KG1 (cell line): ENCODE results near the gene SHROOM3.

Source experiments
- DNase-seq: peaks from one replicate; lab custom pipeline; 2025; lab: John Stamatoyannopoulos, UW

SHROOM3 gene

DNA sequence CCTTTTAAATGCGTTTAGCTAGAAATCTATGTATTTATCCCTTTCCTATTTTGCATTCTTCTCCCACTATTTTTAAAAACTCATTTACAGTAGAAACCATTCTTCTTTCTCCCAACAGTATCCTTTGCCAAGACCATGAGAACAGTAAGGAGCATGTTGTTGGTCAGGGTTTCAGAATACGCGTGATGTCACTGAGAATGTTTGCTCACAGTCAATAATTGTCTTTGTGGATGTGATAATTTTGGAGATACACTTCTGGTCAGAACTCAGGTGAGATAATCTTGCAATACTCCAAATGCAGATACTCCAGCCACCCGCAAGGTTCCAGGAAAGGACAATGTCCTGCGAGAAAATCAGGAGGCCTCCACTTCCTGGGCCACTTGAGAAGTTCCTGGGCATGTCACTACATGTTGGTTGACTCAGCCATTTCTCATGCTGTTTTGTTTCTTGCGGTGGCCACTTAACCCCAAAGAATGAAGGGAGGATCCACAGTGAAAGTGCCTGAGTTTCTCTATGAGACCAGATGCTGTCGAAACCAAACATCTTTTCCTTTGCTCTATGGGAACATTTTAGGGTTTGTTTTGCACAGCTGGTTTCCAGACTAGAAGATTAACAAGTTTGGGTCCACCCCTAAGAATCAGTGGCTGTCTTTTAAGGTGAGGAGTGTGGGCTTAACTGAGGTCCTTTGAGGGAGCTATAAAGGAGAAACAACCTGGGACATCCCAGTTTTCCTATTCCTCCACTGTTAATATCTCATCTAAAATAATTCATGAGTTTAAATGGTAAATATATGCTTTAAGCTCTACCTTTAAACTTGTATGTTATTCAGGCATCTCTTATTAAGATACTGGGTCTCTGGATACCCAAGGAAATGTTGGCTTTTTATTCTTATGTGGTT, 346.9 kb downstream of the SHROOM3 start:
- no peak for DNase-seq

DNA sequence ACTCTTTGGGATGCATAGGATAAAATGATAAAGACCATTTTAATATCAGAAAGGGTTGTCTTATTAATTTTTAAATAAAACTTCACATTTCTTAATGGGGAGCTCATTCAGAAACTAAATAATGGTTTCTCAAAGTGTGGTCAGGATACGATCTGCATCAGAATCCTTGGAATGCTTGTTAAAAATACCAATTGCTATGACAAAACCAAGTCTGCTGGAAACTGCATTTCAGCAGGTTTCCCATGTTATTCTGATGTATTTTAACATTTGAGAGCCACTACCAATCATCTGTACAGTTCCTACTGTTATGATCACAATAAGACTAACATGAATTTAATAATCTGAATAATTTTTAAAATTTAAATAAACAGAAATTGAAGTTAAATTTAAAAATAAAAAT, 347.8 kb downstream of the SHROOM3 start:
- no peak for DNase-seq

DNA sequence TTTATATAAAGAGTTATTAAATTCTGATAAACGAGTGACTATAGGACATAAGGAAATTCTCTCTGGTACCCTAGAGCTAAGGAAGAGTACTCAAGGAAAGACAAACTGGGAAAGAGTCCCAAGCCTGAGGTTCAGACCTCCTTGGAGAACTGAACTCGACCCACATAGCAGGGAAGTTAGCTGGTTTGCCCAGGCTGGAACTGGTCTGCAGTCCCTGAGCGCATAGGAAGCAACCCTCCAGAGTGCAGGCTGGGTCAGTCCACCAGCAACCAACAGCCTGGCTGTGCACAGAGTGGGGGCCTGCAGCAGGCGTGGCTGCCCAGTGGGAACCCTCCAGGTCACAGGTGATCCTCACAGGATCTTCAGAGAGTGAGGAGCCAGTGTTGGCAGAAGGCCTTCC, 348.8 kb downstream of the SHROOM3 start:
- no peak for DNase-seq

DNA sequence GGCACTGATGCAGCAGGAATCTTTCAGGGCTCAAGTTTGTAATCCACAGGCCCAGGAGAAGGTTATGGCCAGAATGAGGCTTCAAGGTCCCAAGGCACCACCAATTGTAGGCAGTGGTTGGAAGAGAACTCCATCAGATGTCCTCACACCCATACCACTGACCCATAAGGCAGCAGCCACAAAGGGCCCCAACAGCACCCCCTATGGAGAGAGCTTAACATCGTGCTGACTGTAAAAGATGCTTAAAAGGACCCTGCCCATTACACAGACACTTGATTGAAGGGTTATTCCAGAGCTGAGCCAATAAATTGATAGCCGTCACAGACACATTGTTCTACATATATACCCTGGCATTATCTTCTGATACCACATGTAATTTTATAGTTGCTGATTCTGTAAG, 349.2 kb downstream of the SHROOM3 start:
- DNase-seq = no peak

DNA sequence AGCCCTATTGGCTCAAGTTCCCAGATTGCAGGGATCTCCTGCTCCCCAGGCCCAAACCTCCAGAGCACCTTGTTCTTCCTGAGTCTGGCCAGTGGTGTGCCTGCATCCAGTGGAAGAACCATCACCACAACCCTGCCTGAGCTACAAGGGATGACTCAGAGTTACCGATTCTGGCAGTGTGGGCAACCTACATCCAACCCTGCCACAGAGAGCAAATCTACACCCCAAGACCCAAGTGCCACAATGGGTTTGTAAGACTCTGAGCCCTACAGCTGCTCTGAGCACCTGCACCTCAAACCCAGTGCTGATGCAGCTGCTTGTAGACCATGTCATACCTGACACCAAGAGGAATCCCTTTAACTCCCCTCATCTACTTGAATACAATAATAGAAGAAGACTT, 352.9 kb downstream of the SHROOM3 start:
- no peak for DNase-seq

DNA sequence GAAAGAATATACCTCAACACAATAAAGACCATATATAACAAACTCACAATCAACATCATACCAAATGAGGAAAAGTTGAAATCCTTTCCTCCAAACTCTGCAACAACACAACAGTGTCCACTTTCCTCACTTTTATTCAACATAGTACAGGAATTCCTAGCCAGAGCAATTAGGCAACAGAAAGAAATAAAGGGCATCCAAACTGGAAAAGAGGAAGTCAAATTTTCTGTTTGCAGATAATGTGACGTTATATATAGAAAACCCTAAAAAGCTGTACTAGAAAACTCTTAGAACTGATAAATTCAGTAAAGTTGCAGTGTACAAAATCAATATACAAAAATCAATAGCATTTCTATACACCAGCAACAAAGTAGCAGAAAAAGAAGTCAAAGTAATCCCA, 355.3 kb downstream of the SHROOM3 start:
- no peak for DNase-seq

DNA sequence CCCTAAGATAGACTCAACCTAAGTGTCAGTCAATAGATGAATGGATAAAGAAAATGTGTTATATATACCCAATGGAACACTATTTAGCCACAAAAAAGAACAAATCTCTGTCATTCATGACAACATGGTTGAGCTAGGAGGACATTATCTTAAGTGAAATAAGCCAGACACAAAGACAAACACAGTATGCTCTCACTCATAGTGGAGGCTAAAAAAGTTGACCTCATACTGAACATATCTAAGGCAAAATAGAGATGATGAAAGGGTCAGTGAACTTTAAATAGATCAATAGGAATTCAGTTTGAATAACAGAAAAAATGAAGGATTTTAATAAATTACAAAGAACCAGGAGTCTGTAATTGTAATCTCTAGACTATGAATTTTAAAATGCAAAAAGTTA, 356.4 kb downstream of the SHROOM3 start:
- DNase-seq = no peak

DNA sequence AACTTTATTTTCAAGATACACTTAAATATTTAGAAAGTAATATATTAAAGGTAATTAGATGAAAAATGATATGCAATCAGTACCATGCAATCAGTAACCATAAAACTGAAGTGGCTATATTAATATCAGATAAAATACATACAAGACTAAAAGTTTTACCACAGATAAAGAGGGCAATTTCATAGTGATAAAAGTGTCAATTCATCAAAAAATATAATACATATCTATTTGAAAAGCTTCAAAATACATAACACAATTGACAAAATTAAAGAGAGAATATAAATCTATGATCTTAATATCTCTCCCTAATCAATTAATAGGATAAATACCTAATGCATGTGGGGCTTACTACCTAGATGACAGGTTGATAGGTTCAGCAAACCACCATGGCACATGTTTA, 357.4 kb downstream of the SHROOM3 start:
- no peak for DNase-seq

DNA sequence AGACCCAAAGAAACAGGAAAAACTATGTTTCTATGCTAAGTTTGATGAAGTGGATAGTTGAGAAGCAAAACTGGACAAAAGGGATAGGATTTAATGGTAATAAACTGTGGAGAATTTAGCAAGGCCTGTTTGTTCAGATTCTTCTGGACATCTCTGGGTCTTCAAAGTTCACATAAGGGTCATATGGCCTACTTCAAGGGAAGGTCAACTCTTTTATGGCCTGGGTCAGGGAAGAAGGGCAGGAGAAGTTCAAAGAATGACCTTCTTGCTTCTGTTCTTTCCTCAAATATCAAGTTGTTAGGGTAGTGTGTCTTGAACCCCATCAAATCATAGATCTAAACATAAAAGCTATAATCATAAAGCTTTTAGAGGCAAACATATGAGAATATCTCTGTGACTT, 360.2 kb downstream of the SHROOM3 start:
- no peak for DNase-seq

DNA sequence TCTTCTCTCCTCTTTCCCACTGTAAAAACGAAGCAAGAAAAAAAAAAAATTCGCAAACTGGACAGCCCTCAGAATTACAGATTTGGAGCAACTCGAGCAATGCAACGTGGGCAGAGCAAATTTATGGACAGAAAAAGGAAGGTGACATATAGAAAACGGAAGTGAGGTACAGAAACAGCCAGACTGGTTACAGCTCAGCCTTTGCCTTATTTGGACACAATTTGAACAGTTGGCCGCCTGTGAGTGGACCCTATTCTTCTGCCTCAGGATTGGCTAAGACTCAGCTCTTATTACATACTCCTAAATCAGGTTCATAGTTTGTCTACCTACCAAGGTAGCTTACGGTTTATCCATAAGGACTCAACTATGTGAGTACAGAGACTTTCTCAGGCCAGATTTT, 364.1 kb downstream of the SHROOM3 start:
- DNase-seq = no peak

DNA sequence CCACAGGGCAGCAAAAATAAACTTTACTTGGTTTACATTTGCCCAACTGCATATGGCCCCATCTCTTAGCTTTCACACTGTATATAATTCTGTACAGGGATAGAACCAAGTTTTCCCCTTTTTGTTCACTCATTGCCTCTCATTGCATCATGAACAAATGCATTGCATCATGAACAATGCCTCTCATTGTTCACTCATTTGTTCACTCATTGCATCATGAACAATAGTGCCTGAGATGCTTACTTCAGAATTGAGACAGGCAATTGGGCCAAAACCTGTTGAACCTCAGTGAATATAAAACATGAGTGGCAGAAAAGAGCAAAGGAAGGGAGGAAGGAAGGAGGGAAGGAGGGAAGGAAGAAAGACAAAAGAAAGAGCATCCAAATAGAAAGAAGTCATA, 364.7 kb downstream of the SHROOM3 start:
- no peak for DNase-seq

DNA sequence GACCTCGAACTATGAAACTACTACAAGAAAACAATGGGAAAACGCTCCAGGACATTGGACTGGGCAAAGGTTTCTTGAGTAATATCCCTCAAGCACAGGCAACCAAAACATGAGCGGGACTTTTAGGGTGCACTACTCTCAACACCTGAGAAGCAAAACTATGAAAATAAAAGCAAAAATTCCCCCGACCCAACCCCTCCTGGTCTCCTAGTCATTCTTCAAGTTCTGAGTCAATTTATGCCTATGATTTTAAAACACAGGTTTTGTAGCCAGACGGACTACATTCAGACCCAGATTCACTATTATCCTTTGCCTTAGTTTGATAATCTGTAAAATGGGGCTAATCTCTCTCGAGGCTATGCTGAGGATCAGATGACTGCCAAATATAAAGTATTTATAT, 365.9 kb downstream of the SHROOM3 start:
- DNase-seq = no peak

DNA sequence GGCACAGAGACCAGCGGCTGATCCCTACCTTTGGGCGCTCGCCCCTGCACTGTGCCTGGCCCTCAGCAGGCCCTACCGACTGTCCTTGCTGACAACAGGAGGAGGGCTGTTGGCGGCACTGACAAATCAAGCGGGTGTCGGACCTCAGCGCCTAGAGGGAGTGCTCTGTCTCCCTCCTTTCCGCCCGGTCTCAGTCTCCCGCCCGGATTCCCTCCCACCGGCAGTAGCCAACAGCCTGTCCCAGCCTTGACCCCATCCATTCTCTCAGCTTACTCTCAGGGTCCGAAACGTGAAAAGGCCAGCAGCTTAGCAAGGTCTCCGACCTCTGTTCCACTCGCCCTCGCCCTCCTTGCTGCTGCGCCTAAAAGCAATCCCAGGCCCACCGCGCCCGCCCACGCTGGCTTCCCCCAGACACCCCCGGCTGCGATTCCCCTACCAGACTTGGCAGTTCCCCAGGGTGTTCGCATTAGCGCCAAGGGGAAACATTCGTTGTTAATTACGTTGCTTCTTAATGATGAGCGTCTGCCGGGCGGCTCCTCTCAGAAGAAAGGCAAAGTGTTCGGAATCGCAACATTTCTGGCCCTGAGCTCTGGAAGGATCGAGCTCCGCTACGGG, 366.7 kb downstream of the SHROOM3 start:
- no peak for DNase-seq

DNA sequence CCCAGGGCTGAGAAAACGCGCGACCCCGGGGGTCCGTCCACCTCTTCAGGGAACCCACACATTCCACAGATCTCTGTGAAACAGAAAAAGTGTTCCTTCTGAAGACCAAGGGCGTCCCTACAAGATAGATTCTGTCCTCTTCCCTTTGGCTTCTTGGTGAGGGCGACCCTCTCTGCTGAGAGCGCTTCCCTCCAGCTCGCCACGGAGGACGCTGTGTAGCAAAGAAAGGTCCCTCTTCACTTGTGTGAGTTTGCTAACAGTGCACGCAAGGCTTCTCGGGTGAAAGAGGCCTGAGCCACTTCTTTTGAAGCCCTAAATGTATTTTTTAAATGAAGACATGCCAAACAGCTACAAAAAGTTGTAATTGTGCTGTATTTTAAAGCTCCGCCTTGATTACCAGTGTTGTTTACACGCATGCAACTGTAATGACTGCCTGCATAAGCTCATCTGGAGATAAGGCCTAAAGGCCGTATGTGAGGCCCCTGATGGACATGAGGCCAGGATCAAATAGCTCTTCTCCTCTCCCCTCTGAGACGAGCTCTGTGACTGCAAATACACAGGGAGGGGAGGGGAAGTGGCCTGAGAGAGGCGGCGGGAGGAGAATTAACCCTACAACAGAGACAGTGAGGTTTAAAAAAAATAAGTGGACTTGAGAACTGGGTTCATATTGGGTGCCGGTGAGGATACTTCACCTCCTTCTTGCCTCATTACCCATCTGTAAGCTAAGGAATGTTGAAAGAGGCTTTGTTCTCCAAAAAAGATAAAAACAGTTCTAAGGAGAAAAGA, 367.4 kb downstream of the SHROOM3 start:
- no peak for DNase-seq

DNA sequence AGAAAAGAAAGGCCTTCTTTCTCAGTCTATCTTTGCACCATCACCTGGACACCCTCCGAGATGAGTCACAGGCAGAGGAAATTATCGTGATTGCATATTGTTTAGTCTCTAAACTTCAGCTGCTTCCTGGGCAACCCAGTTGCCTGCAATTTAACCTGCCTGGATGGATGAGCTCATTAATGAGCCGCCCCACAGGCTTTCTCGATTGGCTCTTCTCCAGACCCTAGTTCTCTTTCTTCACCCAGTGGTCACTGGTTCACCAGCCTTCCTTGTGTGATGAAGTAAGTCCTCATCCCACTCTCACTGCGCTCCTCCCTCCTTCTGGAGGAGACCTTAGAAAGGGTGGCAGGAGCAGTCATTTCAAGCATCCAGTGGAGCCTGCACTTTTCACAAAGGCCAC, 368.5 kb downstream of the SHROOM3 start:
- DNase-seq = no peak

DNA sequence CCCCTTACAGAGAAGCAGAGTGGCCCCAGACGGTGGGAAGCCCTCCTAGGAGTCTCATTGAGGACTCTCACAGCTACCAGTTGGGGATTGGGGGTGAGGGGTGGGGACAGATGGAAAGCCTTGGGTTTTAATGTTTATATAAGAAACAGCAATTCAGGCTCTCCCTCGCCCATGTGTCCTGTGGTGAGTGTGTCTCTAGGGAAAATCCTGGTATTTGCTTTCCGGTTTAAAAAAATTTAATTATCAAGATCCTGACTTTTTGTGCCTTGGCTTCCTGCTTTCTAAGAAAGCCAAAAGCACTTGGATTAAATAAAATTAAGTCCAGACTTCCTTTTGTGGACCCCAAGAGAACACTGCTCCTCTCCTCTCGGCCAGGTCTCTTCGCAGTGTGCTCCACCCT, 369.1 kb downstream of the SHROOM3 start:
- no peak for DNase-seq

DNA sequence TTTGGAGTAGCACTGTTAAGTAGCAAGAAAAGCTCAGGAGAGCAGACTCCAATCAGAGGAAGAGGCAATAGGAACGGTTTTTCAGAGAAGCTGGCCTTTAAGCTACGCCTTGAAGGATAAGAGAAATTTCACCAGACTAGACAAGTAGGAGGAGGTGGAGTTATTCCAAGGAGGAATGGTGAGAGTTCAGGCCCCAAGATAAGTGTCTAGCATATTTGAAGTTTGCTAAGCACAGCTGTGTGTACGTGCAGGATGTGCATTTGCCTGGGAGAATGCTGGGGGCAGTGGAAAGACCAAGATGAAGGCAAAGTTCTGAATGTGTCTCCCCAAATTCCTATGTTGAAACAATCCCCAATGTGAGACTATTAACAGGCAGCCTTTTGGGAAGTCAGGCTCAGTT, 371.3 kb downstream of the SHROOM3 start:
- no peak for DNase-seq

DNA sequence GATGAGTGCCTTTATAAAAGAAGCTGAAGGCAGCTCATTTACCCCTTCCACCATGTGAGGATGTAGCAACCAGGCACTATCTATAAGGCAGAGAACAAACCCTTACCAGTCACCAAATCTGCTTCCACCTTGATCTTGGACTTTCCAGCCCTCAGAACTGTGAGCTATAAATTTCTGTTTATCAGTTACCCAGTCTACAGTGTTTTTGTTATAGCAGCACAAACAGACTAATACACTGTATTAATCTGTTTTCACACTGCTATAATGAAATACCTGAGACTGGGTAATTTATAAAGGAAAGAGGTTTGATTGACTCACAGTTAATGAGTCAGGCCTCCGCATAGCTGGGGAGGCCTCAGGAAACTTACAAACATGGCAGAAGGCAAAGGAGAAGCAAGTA, 371.7 kb downstream of the SHROOM3 start:
- DNase-seq = no peak

DNA sequence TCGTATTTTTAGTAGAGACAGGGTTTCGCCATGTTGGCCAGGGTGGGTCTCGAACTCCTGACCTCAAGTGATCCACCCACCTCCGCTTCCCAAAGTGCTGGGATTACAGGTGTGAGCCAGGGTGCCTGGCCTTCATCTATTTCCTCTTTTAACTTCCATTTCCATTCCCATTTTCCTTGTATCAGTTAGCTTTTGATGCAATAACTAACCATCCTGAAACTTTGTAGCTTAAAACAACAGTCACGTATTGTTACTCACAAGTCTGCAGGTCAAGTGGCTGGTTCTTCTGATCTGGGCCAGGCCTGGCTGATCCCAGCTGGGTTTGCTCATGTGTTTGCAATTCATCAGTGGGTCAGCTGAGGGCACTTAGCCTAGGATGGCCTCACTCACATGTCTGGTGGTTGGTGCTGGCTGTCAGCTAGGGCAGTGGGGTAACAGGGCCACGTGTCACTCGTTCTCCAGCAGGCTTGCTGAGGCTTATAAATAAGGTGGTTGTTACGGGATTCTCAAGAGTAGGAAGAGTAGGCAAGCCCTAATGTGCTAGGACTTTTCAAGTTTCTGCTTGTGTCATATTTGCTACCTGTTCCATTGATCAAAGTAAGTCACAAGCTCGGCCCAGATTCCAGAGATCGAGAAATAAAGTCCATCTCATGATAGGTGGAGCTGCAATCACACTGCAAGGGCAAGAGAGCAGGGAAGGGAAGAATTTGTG, 374.7 kb downstream of the SHROOM3 start:
- DNase-seq = no peak

DNA sequence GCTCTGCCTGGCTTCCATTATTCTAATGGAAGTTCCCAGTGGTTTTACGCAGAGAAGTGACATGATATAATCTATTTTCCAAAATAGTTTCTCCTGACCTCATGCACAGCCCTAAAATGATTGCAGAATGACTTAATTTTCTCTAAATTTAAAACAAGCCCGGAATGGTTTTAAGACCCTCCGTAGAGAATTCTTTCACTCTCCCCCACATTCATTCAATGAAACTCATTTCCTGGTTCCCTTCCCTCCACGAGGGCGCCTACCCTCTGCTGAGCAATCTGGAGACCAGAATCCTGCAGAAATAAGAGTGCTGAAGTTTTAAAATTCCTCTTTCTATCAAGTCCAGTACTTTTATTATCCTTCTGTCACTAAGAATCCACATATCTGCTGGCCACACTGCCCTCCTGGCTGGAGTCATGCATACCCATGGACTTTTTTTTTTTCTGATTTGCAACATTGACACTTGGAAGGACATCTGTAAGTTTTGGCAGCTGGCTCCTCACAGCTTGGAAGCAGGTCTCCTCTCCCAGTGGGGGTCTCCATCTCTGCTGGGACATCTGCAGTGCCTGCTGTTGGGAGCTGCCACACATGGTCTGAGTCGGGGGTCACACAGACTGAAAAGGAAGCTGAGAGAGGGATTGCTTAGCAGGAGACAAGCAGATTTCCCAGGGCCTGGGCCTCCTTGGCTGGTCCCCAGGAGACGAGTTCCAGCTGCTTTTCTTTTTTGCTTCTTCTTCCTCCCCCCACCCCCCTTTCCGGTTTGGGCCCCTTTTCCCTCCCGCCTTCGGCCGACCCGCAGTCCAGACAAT, 376.8 kb downstream of the SHROOM3 start:
- no peak for DNase-seq

DNA sequence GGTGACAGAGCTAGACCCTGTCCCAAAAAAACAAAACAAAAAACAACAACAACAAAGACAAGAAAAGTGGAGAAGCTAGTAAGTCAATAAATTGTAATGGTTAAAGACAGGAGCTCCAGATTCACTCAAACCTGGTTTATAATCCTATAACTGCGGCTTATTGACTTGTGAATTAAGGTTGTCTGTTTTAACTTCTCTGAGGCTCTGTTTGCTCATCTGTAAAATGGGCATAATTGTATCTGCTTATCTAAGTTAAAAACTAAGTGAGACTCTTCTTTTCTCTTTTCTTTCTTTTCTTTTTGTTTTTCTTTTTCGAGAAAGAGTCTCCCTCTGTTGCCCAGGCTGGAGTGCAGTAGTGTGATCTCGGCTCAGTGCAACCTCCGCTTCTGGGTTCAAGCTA, 378.0 kb downstream of the SHROOM3 start:
- no peak for DNase-seq

DNA sequence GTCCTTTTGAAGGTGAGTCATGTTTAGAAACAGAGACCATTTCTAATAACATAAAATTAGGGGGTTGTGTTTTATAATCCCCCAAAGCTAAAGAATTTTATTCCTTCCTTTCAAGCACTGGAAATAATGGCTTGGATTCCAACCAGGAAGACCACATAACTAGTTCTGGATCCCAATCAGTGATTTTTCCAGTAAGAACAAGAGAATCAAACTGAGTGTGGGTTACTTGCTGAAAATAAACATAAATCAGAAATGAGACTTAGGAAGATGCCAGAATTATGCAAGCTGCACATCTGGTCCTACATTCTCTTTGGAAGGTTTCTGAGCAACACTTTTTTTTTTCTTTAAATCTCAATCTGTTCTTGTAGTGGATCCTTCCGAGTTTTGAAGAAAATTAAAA, 386.6 kb downstream of the SHROOM3 start:
- DNase-seq = no peak
